Immature natural killer cell (primary cell): ENCODE measurements around the gene SMOC2. TPM values are rescaled to one million over a fixed set of nuclear protein-coding genes. Genes with fewer than 3 reads are reported as not detected.

Experiments
- DNase-seq, 3 donors: peaks; one replicate each; pipeline ENCODE4 v3.0.0; 2022; ENCODE audit warnings: mixed read lengths in 1 of 3
- H3K27ac Mint-ChIP-seq, 6 donors: one replicate each; pipeline ENCODE4 v1.8.0; 2020; ENCODE audit warnings: mixed read lengths in 6 of 6, mild to moderate bottlenecking in 5 of 6, inconsistent platforms in 4 of 6, moderate library complexity in 3 of 6
- H3K27me3 Mint-ChIP-seq, 3 donors: one replicate each; pipeline ENCODE4 v1.8.0; 2020 to 2021; ENCODE audit warnings: low read depth in 3 of 3, mild to moderate bottlenecking in 3 of 3, mixed read lengths in 3 of 3, moderate library complexity in 3 of 3, inconsistent platforms in 1 of 3
- H3K36me3 Mint-ChIP-seq, 3 donors: one replicate each; pipeline ENCODE4 v1.8.0; 2020; ENCODE audit warnings: mixed read lengths in 3 of 3, inconsistent platforms in 2 of 3, mild to moderate bottlenecking in 2 of 3
- H3K4me1 Mint-ChIP-seq, 2 donors: one replicate each; pipeline ENCODE4 v1.8.0; 2020; ENCODE audit warnings: inconsistent platforms in 2 of 2, mild to moderate bottlenecking in 2 of 2, mixed read lengths in 2 of 2, moderate library complexity in 1 of 2
- H3K4me3 Mint-ChIP-seq, 5 donors: one replicate each; pipeline ENCODE4 v1.8.0; 2020; ENCODE audit warnings: mild to moderate bottlenecking in 5 of 5, mixed read lengths in 5 of 5, inconsistent platforms in 3 of 5, moderate library complexity in 3 of 5
- H3K9me3 Mint-ChIP-seq, 6 donors: one replicate each; pipeline ENCODE4 v1.8.0; 2020; ENCODE audit warnings: mild to moderate bottlenecking in 6 of 6, mixed read lengths in 6 of 6, inconsistent platforms in 4 of 6, moderate library complexity in 3 of 6
- polyA plus RNA-seq, 3 donors: library from polyadenylated mRNA; unstranded; fragments of 300-500 nt; fragmentation: Illumina TruSeq; gene quantifications; one replicate each; pipeline ENCODE4 v1.2.3, GENCODE V29; 2021

SMOC2 gene
- polyA plus RNA-seq, 3 donors from 2014 or later = not detected

DNA sequence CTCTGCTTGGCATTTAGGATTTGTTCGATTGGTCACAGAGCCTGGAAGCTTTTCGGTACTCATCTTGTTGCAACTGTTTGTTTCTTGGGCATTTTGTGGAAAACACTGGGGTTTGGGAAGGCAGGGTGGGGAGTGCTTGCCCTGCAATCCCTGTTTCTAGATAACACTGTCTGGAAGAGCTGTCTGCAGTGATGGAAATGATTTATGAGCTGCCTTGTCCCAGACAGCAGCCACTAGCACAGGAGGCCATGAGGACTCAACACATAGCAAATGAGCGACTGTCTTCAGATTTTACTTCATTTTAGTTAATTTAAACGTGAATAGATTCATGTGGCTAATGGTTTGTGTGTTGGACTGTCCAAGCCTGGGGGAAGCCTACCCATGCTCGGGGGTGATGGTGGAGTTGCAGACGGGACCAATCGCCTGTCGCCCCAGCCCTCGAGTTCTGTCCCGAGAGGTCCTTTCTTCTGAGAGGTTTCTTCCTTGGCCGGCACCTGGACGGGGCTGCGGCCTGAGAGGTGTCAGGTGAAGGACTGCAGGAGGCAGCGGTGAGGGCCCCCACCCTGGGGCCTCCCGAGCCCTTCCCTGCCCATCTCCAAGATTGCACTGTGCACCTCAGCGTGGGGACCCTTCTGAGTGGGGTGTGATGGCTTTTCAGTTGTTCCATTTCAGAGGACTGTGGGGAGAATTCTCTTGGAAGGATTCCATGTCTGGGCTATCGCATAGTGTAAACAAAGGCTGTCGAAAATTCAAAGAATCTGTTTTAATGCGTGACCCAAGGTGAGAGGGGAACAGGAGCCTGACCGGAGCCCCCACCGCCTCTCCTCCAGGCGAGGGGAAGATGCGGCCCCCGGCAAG, 55.4 kb downstream of the SMOC2 start:
- no peaks in the 10 kb centered on the region for H3K9me3 Mint-ChIP-seq
- no peak overlapping the region for H3K27ac Mint-ChIP-seq
- DNase-seq = no peak
- no peak overlapping the region for H3K4me3 Mint-ChIP-seq
- H3K27me3 Mint-ChIP-seq = peaks cover 0 to 3% (median 3%) of the 10 kb centered on the region in 3 donors
- no peaks in the 10 kb centered on the region for H3K36me3 Mint-ChIP-seq
- H3K4me1 Mint-ChIP-seq = no peaks in the 10 kb centered on the region

GRCh38 chr6:168496997-168497331, 56.0 kb downstream of the SMOC2 start:
- H3K27ac Mint-ChIP-seq = no peak overlapping the region
- H3K9me3 Mint-ChIP-seq = no peaks in the 10 kb centered on the region
- DNase-seq = no peak
- H3K36me3 Mint-ChIP-seq = no peaks in the 10 kb centered on the region
- no peak overlapping the region for H3K4me3 Mint-ChIP-seq
- no peaks in the 10 kb centered on the region for H3K4me1 Mint-ChIP-seq
- peaks cover 0 to 3% (median 3%) of the 10 kb centered on the region in 3 donors for H3K27me3 Mint-ChIP-seq

GRCh38 chr6:168497381-168497780, 56.4 kb downstream of the SMOC2 start:
- DNase-seq = no peak
- no peaks in the 10 kb centered on the region for H3K9me3 Mint-ChIP-seq
- H3K27ac Mint-ChIP-seq = no peak overlapping the region
- H3K4me3 Mint-ChIP-seq = no peak overlapping the region
- H3K4me1 Mint-ChIP-seq = no peaks in the 10 kb centered on the region
- no peaks in the 10 kb centered on the region for H3K36me3 Mint-ChIP-seq
- peaks cover 0 to 3% (median 3%) of the 10 kb centered on the region in 3 donors for H3K27me3 Mint-ChIP-seq

GRCh38 chr6:168498161-168498843, 57.3 kb downstream of the SMOC2 start:
- Mint-ChIP-seq H3K4me1 (no peaks in the 10 kb centered on the region), H3K27ac (no peak overlapping the region), H3K27me3 (peaks cover under 1 to 3% (median 3%) of the 10 kb centered on the region in 3 donors), H3K4me3 (no peak overlapping the region), H3K36me3 (no peaks in the 10 kb centered on the region), H3K9me3 (no peaks in the 10 kb centered on the region)
- DNase-seq = no peak

DNA sequence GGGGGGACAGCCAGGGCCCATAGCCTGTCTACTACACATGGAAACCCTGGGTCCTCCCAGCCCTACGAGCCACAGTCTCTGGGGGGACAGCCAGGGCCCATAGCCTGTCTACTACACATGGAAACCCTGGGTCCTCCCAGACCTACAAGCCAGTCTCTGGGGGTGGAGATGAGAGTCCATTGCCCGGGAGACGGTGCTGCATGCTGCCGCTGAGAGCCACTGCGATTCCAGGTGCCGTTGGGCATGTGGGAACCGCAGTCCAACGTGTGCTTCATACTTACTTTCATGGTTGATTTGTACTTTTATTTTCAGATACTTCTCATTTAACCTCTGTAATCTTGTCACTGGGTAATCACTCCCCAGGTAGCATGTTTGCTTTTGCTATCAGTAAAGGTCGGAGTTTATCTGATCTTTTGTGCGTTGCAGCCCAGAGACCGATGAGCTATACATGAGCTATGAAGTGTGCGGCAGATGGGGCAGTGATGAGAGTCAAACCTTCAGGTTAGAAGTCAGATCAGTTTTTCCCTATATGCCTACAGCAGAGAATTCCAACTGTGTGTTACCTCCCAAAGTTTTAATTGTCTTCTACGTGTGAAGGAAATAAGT, 58.2 kb downstream of the SMOC2 start:
- peaks cover 3 to 6% (median 3%) of the 10 kb centered on the region in 3 donors for H3K27me3 Mint-ChIP-seq
- DNase-seq = no peak
- no peaks in the 10 kb centered on the region for H3K9me3 Mint-ChIP-seq
- H3K4me3 Mint-ChIP-seq = no peak overlapping the region
- no peak overlapping the region for H3K27ac Mint-ChIP-seq
- no peaks in the 10 kb centered on the region for H3K36me3 Mint-ChIP-seq
- no peaks in the 10 kb centered on the region for H3K4me1 Mint-ChIP-seq

DNA sequence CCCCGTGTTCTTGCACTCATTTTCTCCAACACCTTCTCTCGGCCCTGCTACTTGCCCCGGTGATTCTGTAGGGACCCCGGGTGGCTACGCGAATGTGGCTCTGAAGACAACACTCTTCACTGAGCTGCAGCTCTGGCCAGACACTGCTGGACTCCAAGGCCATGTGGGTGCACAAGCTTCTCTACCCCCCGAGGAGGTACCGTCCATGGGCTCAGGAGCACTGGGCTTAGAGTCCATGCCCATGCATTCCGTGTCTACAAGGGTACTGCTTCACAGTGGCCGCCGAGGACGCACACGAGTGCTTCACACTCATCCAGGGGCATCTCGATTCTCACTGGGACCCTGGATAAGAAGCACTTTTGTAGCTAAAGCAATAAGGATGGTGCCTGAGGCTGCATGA, 59.5 kb downstream of the SMOC2 start:
- DNase-seq = no peak
- Mint-ChIP-seq H3K4me3 (no peak overlapping the region), H3K27ac (no peak overlapping the region), H3K9me3 (no peaks in the 10 kb centered on the region), H3K27me3 (peaks cover 3 to 10% (median 3%) of the 10 kb centered on the region in 3 donors), H3K4me1 (no peaks in the 10 kb centered on the region), H3K36me3 (no peaks in the 10 kb centered on the region)

DNA sequence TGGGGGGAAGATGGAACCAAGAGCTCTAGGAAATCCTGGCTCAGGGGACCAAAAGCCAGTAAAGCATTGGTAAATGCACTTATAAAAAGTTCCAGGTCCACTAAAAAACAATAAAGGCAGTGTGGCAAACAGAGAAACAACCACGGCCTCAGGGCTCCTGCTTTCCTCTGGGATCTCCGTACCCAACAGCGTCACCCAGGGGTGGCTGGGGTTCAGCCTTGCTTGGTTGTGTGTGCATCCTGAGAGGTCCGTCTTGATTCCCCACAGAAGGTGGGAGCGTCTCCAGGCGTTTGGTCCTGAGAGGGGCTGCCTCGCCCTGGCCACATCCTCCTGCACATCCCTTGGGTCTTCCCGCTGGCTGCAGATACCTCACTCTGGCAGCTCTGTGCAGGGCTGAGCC, 60.6 kb downstream of the SMOC2 start:
- Mint-ChIP-seq H3K36me3 (no peaks in the 10 kb centered on the region), H3K27me3 (peaks cover 3 to 10% (median 5%) of the 10 kb centered on the region in 3 donors)
- DNase-seq = no peak

DNA sequence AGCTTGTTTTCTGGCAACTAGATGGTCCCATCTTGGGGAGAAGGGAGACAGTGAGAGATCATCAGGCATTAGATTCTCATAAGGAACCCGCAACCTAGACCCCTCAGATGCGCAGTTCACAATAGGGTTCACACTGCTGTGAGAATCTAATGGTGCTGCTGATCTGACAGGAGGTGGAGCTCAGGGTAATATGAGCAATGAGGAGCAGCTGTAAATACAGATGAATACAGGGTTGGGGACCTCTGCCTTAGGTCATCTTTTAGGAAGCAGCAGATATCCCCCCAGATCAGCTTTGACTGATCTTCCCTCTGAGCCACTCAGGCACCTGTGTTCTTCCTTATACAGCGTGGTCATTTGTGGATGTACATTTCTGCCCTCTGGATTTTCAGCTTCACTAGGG, 63.4 kb downstream of the SMOC2 start:
- H3K27ac Mint-ChIP-seq = no peak overlapping the region
- peaks cover 5 to 10% (median 6%) of the 10 kb centered on the region in 3 donors for H3K27me3 Mint-ChIP-seq
- H3K4me3 Mint-ChIP-seq = no peak overlapping the region
- H3K4me1 Mint-ChIP-seq = no peaks in the 10 kb centered on the region
- H3K36me3 Mint-ChIP-seq = no peaks in the 10 kb centered on the region
- H3K9me3 Mint-ChIP-seq = no peaks in the 10 kb centered on the region
- no peak for DNase-seq

More for the DNA sequence above, 60.6 kb downstream of the SMOC2 start:
- no peak overlapping the region for H3K27ac Mint-ChIP-seq
- H3K9me3 Mint-ChIP-seq = no peaks in the 10 kb centered on the region
- no peaks in the 10 kb centered on the region for H3K4me1 Mint-ChIP-seq
- no peak overlapping the region for H3K4me3 Mint-ChIP-seq

GRCh38 chr6:168506460-168506859, 65.5 kb downstream of the SMOC2 start:
- H3K36me3 Mint-ChIP-seq = no peaks in the 10 kb centered on the region
- no peak overlapping the region for H3K4me3 Mint-ChIP-seq
- no peaks in the 10 kb centered on the region for H3K9me3 Mint-ChIP-seq
- no peak for DNase-seq
- no peak overlapping the region for H3K27ac Mint-ChIP-seq
- peaks cover 6 to 10% (median 6%) of the 10 kb centered on the region in 3 donors for H3K27me3 Mint-ChIP-seq
- H3K4me1 Mint-ChIP-seq = no peaks in the 10 kb centered on the region

DNA sequence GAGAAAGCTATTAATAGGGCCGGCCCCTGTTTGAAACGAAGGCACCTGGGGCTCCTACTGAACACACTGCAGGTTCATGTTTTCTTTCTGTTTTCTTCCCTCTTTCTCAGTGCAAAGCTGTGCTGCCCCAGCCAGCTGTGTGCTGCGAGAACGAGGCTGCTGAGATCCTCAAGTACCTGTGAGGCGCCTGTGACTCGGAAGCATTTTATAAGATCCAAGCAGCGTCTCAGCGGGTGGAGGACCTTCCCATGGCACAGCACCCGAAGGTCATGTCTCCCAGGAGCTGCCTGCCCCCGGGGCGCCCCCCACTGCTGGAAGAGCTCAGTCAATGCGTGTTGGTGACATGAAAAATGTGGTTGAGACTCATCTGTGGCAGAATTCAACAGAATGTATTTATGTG, 66.3 kb downstream of the SMOC2 start:
- no peak overlapping the region for H3K27ac Mint-ChIP-seq
- H3K4me3 Mint-ChIP-seq = no peak overlapping the region
- DNase-seq = no peak
- H3K36me3 Mint-ChIP-seq = no peaks in the 10 kb centered on the region
- no peaks in the 10 kb centered on the region for H3K4me1 Mint-ChIP-seq
- no peaks in the 10 kb centered on the region for H3K9me3 Mint-ChIP-seq
- H3K27me3 Mint-ChIP-seq = peaks cover 6 to 10% (median 6%) of the 10 kb centered on the region in 3 donors

DNA sequence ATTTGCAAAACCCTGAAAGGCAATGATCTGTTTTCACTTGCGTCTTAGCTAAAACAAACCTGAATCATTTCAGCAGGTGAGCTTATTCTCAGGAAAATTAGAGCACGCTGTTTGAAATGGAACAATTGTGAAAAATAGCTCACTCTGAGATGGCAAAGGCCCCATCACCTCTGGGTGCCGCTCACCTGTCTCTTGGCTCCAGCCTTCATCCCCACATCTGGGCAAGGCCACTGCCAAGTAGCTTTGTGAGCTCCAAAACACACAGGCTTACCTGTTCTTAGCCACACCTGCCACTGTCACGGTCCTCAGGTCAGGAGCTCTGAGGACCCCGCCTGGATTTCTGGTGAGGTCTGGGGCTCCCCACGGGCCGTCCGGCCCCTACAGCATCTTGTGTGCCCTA, 66.7 kb downstream of the SMOC2 start:
- H3K27me3 Mint-ChIP-seq = peaks cover 6 to 10% (median 6%) of the 10 kb centered on the region in 3 donors
- no peaks in the 10 kb centered on the region for H3K4me1 Mint-ChIP-seq
- H3K27ac Mint-ChIP-seq = no peak overlapping the region
- H3K4me3 Mint-ChIP-seq = no peak overlapping the region
- no peaks in the 10 kb centered on the region for H3K36me3 Mint-ChIP-seq
- H3K9me3 Mint-ChIP-seq = no peaks in the 10 kb centered on the region
- DNase-seq = no peak

GRCh38 chr6:168508903-168509302, 67.9 kb downstream of the SMOC2 start:
- no peak for DNase-seq
- Mint-ChIP-seq H3K27ac (no peak overlapping the region), H3K4me1 (no peaks in the 10 kb centered on the region), H3K27me3 (peaks cover 4 to 9% (median 6%) of the 10 kb centered on the region in 3 donors), H3K9me3 (no peaks in the 10 kb centered on the region), H3K36me3 (no peaks in the 10 kb centered on the region), H3K4me3 (no peak overlapping the region)

GRCh38 chr6:168513766-168514165, 72.8 kb downstream of the SMOC2 start:
- H3K4me1 Mint-ChIP-seq = no peaks in the 10 kb centered on the region
- DNase-seq = no peak
- no peak overlapping the region for H3K4me3 Mint-ChIP-seq
- H3K9me3 Mint-ChIP-seq = no peaks in the 10 kb centered on the region
- no peaks in the 10 kb centered on the region for H3K36me3 Mint-ChIP-seq
- no peak overlapping the region for H3K27ac Mint-ChIP-seq
- peaks cover 2 to 6% (median 3%) of the 10 kb centered on the region in 3 donors for H3K27me3 Mint-ChIP-seq

DNA sequence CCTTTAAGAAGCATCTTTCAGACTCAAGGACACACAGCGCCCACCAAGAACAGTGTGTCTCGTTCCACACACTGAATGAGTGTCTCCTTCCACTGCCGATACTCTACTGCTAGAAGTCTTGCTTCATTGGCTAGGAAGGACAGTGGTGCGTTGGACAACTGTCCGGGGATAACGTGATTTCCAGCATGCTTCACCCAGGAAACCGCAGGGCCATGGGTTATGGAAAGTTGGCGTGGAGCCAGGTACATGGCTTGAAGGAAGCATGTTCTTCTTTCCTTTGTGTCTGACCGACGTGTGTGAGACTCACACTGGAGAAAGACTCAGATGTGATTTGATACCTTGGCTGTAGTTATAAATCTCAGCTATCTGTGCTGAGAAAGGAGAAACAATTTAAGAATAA, 73.2 kb downstream of the SMOC2 start:
- no peaks in the 10 kb centered on the region for H3K9me3 Mint-ChIP-seq
- H3K4me1 Mint-ChIP-seq = no peaks in the 10 kb centered on the region
- no peak overlapping the region for H3K4me3 Mint-ChIP-seq

More for the DNA sequence above, 73.2 kb downstream of the SMOC2 start:
- no peaks in the 10 kb centered on the region for H3K36me3 Mint-ChIP-seq
- no peak overlapping the region for H3K27ac Mint-ChIP-seq
- peaks cover 1 to 6% (median 3%) of the 10 kb centered on the region in 3 donors for H3K27me3 Mint-ChIP-seq
- DNase-seq = no peak
